CD4-positive, alpha-beta T cell (primary cell): ENCODE results near the gene HOTAIR. TPM values are rescaled to one million over a fixed set of nuclear protein-coding genes. Genes with fewer than 3 reads are reported as not detected.

Source experiments
- ATAC-seq: fragments of 200-7000 bp; cut with Tn5 transposase; one replicate; pipeline ENCODE4 v1.10.0; 2022; ENCODE audit warnings: mild to moderate bottlenecking; ENCODE audit not compliant: poor library complexity
- CTCF ChIA-PET: fragments of 350-600 bp; sonication (Branson Sonifier 250); formaldehyde crosslinking; loops from one replicate; lab custom pipeline; 2021; ENCODE audit warnings: antibody characterized with exemption, inconsistent platforms; lab: Charles Lee
- POLR2A ChIA-PET: fragments of 350-600 bp; sonication (Branson Sonifier 250); formaldehyde crosslinking; loops from one replicate; lab custom pipeline; 2021; ENCODE audit warnings: antibody characterized with exemption, inconsistent platforms; lab: Charles Lee
- DNase-seq, 14 experiments: peaks; one replicate each; pipeline ENCODE4 v3.0.0-alpha.2; 2013 to 2020; ENCODE audit warnings: mixed read lengths in 2 of 14
- H3K27ac ChIP-seq, 2 donors: one replicate each; pipeline versions ENCODE4 v1.5.1 to v1.7.0; 2013; ENCODE audit warnings: low read length in 2 of 2, low read depth in 1 of 2, mild to moderate bottlenecking in 1 of 2
- H3K27me3 ChIP-seq, 2 experiments: 1 replicate in 1 of 2; 2 replicates in 1 of 2; pipeline versions ENCODE4 v1.6.1 to v1.7.0; 2013; ENCODE audit warnings: low read length in 2 of 2, control low read depth in 1 of 2, mild to moderate bottlenecking in 1 of 2, moderate library complexity in 1 of 2; ENCODE audit not compliant: insufficient read depth in 2 of 2, control insufficient read depth in 1 of 2
- H3K36me3 ChIP-seq: one replicate; pipeline ENCODE4 v1.6.1; 2013; ENCODE audit warnings: low read length, control low read depth; ENCODE audit not compliant: insufficient read depth
- H3K4me1 ChIP-seq: one replicate; pipeline ENCODE4 v1.6.1; 2013; ENCODE audit warnings: low read length, control low read depth; ENCODE audit not compliant: insufficient read depth
- H3K4me3 ChIP-seq: one replicate; pipeline ENCODE4 v1.5.1; 2013; ENCODE audit warnings: mild to moderate bottlenecking, low read length, moderate library complexity
- H3K9me3 ChIP-seq, 2 experiments: 1 replicate in 1 of 2; 2 replicates in 1 of 2; pipeline versions ENCODE4 v1.6.1 to v1.7.0; 2013; ENCODE audit warnings: low read length in 2 of 2, mild to moderate bottlenecking in 2 of 2, control low read depth in 1 of 2, moderate library complexity in 1 of 2; ENCODE audit not compliant: control insufficient read depth in 1 of 2, insufficient read depth in 1 of 2
- H3K27ac Mint-ChIP-seq: one replicate; pipeline ENCODE4 v1.8.0; 2020; ENCODE audit warnings: mixed read lengths
- H3K27me3 Mint-ChIP-seq: one replicate; pipeline ENCODE4 v1.8.0; 2021; ENCODE audit warnings: mixed read lengths
- H3K36me3 Mint-ChIP-seq: one replicate; pipeline ENCODE4 v1.8.0; 2021; ENCODE audit warnings: low read depth, mixed read lengths
- H3K4me1 Mint-ChIP-seq: one replicate; pipeline ENCODE4 v1.8.0; 2021; ENCODE audit warnings: low read depth, mixed read lengths
- H3K4me3 Mint-ChIP-seq: one replicate; pipeline ENCODE4 v1.8.0; 2020; ENCODE audit warnings: mild to moderate bottlenecking, mixed read lengths
- H3K9me3 Mint-ChIP-seq: one replicate; pipeline ENCODE4 v1.8.0; 2020; ENCODE audit warnings: mixed read lengths
- intact Hi-C, 2 experiments: fragments of 100-400 bp; cut with DNase I in 1 of 2; cut with micrococcal nuclease in 1 of 2; formaldehyde crosslinking; loops; one replicate each; pipeline versions ENCODE4 v1.15.1 to v1.9.0; 2023 to 2025; cut with DNase I, micrococcal nuclease
- total RNA-seq, 174 experiments: library from RNA in 2 of 174; stranded (reverse) in 2 of 174; gene quantifications; one replicate each; pipeline ENCODE4 v1.2.3 and lab custom pipeline; 2021 to 2026
- TF ChIP-seq, protein P1 (sequence below): fragments of 200-600 bp; IDR thresholded peaks from one replicate; pipeline ENCODE4 v1.8.0; 2022; ENCODE audit warnings: antibody characterized with exemption, mild to moderate bottlenecking

HOTAIR gene
- total RNA-seq, 2 experiments from 2014 or later: not detected

DNA sequence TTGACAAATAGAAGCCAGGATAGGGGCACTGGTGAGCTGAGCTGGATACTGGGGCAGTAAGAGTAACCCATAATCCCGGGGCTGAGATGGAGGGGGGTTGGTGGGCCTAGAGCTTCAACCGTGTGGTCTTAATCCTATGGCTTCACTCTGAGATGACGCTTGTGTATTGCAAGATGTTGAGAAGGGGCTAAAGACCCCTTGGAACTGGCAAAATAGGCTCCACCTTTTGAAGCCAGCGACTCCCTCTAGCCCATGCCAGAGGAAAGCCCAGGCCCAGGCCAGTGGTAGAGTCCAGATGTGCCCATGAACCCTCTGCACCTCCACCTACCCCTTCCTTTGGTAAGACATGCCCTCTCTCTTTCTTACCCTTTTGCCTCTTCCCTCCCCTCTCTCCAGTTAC, 15.4 kb downstream of the HOTAIR start:
- Histone ChIP-seq H3K27me3 (peaks cover 93 to 99% of the 10 kb centered on the region in 2 experiments), H3K36me3 (no peaks in the 10 kb centered on the region), H3K9me3 (peaks cover 5 to 67% of the 10 kb centered on the region in 2 experiments), H3K4me3 (no peak overlapping the region), H3K27ac (no peak overlapping the region), H3K4me1 (peaks cover 50% of the 10 kb centered on the region)
- TF ChIP-seq, protein P1, sequence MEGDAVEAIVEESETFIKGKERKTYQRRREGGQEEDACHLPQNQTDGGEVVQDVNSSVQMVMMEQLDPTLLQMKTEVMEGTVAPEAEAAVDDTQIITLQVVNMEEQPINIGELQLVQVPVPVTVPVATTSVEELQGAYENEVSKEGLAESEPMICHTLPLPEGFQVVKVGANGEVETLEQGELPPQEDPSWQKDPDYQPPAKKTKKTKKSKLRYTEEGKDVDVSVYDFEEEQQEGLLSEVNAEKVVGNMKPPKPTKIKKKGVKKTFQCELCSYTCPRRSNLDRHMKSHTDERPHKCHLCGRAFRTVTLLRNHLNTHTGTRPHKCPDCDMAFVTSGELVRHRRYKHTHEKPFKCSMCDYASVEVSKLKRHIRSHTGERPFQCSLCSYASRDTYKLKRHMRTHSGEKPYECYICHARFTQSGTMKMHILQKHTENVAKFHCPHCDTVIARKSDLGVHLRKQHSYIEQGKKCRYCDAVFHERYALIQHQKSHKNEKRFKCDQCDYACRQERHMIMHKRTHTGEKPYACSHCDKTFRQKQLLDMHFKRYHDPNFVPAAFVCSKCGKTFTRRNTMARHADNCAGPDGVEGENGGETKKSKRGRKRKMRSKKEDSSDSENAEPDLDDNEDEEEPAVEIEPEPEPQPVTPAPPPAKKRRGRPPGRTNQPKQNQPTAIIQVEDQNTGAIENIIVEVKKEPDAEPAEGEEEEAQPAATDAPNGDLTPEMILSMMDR: no peak
- ATAC-seq: no peak
- Mint-ChIP-seq H3K4me3 (no peak overlapping the region), H3K36me3 (no peaks in the 10 kb centered on the region), H3K4me1 (peaks cover 33% of the 10 kb centered on the region), H3K9me3 (no peaks in the 10 kb centered on the region), H3K27me3 (peaks cover 92% of the 10 kb centered on the region), H3K27ac (no peak overlapping the region)
- ChIA-PET CTCF (no interaction called here), POLR2A (interaction anchor here (1.1 kb wide), 1 partner anchor 12 kb away, joined by 3 read pairs; no protein-coding TSS in a partner anchor)
- no peak for DNase-seq
- intact Hi-C loops: no loop called here

DNA sequence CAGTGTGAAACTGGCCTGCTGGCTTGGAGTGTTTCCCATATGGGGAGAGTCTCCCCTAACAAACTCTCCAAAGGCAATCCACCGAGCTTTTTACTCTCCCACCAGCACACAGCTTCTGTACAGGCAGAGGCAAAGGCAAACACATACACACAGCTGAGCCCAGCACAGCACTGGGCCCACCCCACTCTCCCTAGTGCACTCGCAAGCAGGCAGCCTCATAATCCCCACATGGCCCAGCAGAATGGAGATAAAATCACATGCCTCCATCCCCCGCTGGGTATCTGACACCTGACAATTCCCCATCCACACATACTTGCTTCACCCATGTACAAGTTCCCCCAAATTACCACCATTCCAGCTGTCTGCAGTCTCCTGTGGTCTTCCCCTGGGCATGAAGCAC, 16.6 kb downstream of the HOTAIR start:
- intact Hi-C loops: no loop called here
- H3K27me3 ChIP-seq: peaks cover 93 to 99% of the 10 kb centered on the region in 2 experiments

DNA sequence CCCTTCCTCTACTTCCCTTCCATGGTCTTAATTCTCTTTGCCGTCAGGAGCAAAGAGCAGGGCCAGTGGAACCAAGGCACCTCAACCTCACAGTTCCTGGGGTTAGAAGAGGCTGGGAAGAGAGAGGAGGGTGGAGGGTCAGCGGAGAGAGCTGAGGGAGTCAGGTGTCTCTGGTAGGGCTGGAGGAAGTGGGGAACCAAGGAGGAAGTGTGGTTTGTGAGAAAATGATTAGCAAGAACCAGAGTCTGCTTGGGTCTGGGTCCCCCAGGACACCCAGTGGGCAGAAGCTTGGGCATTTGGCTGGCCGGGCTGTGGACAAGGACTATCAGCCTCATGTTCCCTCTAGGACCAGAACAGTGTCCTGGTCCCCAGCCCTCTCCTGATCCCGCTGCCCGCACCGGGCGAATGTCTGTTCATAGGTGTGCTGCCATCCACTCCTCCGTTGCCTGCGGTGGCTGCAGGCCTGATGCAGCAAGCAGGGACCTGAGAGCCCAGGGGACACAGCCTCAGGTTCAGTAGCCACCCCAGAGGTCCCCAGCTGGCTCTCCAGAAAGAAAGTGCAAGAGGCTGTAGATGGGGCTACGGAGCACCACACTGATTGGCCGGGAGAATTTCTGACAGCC, 17.7 kb downstream of the HOTAIR start:
- Histone ChIP-seq H3K36me3 (no peaks in the 10 kb centered on the region), H3K9me3 (peaks cover 4 to 74% of the 10 kb centered on the region in 2 experiments), H3K27me3 (peaks cover 96 to 99% of the 10 kb centered on the region in 2 experiments), H3K27ac (no peak overlapping the region), H3K4me1 (peaks cover 47% of the 10 kb centered on the region), H3K4me3 (no peak overlapping the region)
- Mint-ChIP-seq H3K4me3 (no peak overlapping the region), H3K36me3 (no peaks in the 10 kb centered on the region), H3K4me1 (peaks cover 38% of the 10 kb centered on the region), H3K27me3 (peaks cover 92% of the 10 kb centered on the region), H3K9me3 (no peaks in the 10 kb centered on the region), H3K27ac (no peak overlapping the region)
- intact Hi-C loops: no loop called here
- ATAC-seq (no peak), DNase-seq (no peak)
- CTCF ChIA-PET: interaction anchor here (0.9 kb wide), 1 partner anchor 244 kb away, joined by 3 read pairs; no protein-coding TSS in a partner anchor
- POLR2A ChIA-PET: interaction anchor here (1.0 kb wide), 1 partner anchor 28 kb away, joined by 4 read pairs; no protein-coding TSS in a partner anchor
- TF ChIP-seq, protein P1: no peak

More for the DNA sequence above, 16.6 kb downstream of the HOTAIR start:
- no peak overlapping the region for H3K4me3 Mint-ChIP-seq
- H3K4me1 Mint-ChIP-seq: peaks cover 38% of the 10 kb centered on the region
- ChIA-PET POLR2A (interaction anchor here (1.1 kb wide), 1 partner anchor 13 kb away, joined by 3 read pairs; no protein-coding TSS in a partner anchor), CTCF (no interaction called here)
- TF ChIP-seq, protein P1: no peak
- ATAC-seq (no peak), DNase-seq (no peak)
- H3K36me3 Mint-ChIP-seq: no peaks in the 10 kb centered on the region
- H3K36me3 ChIP-seq: no peaks in the 10 kb centered on the region
- H3K9me3 ChIP-seq: peaks cover 0 to 65% of the 10 kb centered on the region in 2 experiments
- H3K27ac ChIP-seq: no peak overlapping the region
- no peak overlapping the region for H3K27ac Mint-ChIP-seq
- no peak overlapping the region for H3K4me3 ChIP-seq
- peaks cover 42% of the 10 kb centered on the region for H3K4me1 ChIP-seq
- H3K27me3 Mint-ChIP-seq: peaks cover 92% of the 10 kb centered on the region
- no peaks in the 10 kb centered on the region for H3K9me3 Mint-ChIP-seq
